GM18907 (cell line): ENCODE results near the gene SLC38A8.

Experiments used
- ATAC-seq: cut with Tn5 transposase; IDR thresholded peaks from one replicate; pipeline ENCODE4 v1.9.1; 2021; ENCODE audit warnings: mild to moderate bottlenecking, moderate library complexity; ENCODE audit not compliant: unreplicated experiment

Gene SLC38A8

DNA sequence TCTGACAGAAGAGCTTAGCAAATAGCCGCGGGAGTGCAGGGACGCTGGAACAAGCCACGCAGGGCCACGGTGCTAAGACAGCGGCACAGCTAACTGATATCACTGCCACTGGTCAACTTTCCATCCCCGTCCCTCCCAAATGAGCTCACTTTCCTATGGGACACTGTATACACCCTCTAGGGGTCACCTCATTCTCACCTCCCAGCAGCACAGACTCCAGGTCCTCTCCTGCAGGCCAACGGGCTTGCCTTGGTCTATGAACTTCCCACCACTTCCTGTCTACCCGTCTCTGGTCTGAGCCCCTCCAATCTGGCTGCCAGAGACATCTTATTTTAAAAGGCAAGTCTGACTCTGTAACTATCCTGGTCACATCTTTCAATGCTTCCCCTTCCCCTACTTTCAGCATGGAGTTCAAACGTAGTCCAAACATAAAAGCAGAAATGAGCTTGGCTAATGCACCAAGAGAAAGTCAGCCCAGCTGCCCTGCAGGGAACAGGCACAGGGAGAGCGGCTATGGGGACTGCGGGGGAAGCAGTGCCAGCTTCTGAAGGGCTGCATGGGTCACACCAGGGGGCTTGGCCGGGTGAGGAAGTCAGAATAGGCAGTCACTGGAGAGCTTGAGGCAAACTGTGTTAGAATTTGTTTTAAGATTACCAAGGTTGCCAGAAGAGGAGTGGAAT is 26.3 kb upstream of the SLC38A8 start:
- no peak for ATAC-seq

GRCh38 chr16:84068041-84068440 is 25.4 kb upstream of the SLC38A8 start:
- no peak for ATAC-seq

DNA sequence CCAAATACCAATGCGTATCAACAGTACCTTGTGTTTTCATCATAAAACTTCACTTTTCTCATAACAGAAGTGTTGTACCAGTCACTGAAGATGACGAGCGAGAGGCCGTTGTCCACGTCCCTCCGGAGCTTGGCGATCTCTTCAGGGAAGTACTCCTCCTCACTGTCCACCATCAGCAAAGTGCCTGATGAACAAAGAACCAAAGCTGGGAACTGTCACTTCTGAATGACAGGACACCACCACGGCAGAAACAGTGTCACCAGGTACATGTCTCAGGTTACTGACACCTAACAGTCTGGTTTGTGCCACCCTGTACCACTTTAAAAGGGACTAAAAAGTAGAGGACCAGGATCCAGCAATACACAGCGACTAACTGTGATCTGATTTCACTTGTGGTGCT is 25.0 kb upstream of the SLC38A8 start:
- ATAC-seq, result no peak

- ATAC-seq, result no peak
Measured at GRCh38 chr16:84065536-84066132, 23.0 kb upstream of the SLC38A8 start.

DNA sequence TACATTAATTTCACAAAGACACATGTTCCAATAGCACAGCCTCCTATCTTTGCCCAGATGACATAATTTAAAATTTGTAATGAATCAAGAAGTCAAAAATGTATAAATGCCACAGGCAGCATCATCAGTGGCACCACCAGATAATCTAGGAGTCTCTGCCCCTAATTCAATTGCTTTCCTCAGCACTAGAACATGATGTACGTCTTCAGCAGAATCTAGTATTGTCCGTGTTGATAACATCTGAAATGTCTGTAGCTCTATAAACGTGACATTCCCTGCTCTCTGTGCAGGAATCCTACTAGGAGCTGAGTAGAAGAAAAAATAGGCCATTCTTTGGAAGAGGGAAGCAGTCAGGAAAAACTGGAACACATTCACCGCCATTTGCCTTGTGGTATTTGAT is 21.4 kb upstream of the SLC38A8 start:
- ATAC-seq, result no peak

GRCh38 chr16:84062734-84063640 is 20.4 kb upstream of the SLC38A8 start:
- ATAC-seq, result no peak

GRCh38 chr16:84061236-84061819 is 18.7 kb upstream of the SLC38A8 start:
- no peak for ATAC-seq

- no peak for ATAC-seq
Measured at GRCh38 chr16:84059946-84060901, 17.6 kb upstream of the SLC38A8 start.

- ATAC-seq, result no peak
Measured at GRCh38 chr16:84059111-84059510, 16.5 kb upstream of the SLC38A8 start.

DNA sequence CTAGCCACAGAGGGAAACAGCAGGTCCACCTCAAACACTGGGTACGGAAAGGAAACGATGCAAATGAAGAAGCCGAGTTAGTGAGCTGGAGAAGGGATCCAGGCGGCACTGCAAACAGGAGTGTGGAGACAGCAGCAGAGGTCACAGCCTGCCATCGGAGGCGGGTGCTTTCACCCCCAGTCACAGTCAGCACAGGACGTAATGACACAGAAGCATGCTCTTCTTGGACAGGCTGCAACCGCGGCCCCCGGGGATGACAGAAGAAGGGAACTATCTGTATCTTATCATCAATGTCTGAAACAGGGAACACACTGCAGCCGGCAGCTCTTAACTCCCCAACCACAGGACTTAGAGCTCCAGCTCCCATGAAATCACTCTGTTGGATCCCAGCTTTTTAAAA is 16.1 kb upstream of the SLC38A8 start:
- ATAC-seq, result no peak

DNA sequence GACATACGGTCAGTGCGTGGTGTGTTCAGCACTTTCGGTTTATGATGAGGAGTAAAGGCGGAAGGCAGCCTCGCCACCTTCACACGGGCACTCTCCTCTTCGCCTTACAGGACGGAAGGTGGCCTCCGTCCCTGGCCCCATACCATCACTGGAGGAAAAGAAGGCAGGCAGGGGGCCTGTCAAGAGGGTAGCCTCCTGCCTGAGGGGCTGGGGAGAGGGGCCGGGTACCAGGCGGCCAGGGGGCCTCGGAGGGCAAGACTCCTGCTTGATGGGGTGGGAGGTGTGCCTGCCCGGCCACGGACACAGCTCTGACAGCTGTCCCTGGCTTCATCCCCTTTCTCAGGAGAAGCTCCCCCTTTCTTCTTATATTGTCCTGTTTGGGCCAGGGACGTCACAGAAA is 15.6 kb upstream of the SLC38A8 start:
- no peak for ATAC-seq

- ATAC-seq, result no peak
Measured at GRCh38 chr16:84056933-84057332, 14.3 kb upstream of the SLC38A8 start.

DNA sequence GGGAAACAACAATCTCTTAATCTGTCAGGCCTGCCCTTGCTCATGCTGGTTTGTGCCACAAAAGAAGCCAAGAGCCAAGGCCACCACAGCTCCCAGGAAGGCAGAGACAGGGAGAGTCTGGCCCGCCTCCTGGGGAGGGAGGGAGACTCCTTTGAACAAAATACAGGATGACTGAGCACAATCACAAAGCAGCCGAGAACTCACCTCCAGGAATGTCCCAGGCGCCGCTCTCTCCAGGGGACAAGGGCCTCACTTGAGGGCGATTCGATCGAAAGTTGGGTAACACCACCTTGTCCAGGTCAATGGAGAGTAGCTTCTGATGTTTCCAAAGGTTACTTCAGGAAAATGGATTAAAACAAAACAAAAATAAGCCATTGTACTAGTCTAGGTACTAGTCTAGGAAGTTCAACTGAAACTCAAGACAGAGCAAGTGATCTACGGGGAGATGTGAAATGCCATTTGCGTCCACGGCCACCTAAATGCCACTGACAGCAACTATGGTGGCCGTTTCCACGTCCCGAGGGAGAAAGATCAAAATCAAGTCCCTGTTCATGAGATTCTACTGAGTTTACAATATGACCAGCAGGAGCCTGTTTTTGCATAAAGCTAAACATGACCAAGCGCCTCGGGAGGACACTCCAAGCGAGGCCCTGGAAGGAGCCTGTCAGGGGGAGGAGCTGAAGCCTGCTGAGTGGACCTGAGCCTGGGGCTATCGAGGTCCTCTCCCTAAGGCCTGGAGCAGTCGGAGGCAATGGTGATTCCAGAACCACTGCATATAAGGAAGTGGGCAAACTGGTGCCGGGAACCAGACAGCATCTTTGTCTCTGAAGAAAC is 13.4 kb upstream of the SLC38A8 start:
- no peak for ATAC-seq

DNA sequence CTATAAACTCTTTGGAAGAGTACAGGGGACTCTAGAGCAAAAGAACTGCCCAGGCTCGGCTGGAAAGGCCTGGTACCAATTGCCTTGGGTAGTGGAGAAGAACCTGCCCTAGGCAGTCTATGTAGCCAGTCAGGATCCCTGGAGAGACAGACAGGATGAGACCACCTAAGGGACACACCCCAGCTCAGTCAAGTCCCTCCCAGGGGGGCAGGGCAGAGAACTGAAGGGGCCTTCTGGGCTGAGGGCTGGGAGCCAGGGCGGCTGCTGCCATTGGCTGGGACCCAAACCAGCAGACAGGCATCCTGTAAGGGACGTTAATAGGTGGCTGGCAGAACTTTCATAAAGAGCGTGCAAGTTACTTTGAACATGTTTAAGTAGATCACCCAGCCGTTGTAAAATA is 12.8 kb upstream of the SLC38A8 start:
- ATAC-seq, result no peak

DNA sequence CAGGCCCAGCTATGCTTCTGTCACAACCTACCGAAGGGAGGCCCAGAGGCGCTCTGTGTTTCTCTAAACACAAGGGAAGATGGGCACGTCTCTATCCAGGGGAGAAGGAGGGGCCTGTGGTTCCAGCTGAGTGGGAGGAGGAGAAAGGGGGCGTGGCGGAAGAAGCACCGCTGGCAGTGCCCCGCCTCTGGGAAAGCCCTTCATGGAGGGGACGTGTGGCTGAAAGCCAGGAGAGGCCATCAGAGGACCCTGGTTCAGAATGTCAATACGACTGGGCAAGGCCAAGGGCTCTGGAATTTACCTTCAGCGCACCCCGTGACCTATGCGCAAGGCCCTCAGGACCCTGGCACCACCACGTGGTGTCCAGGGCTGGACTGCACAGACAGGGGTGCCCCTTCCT is 12.3 kb upstream of the SLC38A8 start:
- no peak for ATAC-seq

DNA sequence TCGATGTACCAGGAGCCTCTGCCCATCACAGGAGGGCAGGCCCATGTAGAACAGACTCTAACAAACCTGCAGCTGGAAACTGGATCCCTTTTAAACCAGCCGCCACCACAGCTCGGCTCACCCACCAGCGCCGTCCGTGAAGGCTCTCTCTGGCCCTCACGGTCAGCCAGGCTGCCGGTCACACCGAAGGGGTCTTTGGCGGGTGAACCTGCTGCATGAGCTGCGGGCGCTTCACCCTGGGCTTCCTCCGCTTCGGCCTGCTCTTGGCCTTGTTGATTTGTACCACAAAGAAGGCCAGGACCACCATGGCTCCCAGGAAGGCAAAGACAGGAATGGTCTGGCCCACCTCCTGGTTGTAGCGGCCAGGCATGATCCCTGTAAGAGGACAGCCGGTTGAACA is 11.7 kb upstream of the SLC38A8 start:
- ATAC-seq, result no peak

GRCh38 chr16:84053237-84053636 is 10.6 kb upstream of the SLC38A8 start:
- no peak for ATAC-seq

GRCh38 chr16:84052071-84052622 is 9.6 kb upstream of the SLC38A8 start:
- no peak for ATAC-seq

DNA sequence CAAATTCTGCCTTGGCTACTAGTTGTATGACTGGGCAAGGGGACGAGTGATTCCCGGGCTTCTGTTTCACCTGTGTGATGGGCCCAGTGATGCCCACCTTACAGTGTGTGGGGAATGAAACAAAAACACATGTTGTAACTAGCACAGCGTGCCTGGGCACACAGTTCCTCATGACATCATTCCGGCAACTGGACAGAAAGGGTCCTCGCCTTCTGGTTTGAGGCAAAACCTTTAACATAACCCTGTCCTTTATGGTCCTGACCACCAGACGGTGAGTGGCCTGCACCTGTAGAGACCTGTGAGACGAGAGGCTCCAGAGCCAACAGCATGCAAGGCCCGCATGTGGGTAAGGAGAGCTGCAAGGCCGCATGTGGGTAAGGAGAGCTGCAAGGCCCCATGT is 7.7 kb upstream of the SLC38A8 start:
- no peak for ATAC-seq
